Measurements from ENCODE around the gene ARFGEF3.
"Not testable (repeated sequence)": the region's sequence is repeated elsewhere in the genome, so short reads cannot be mapped to it uniquely, and the experiment has no call there.

The ARFGEF3 gene

DNA sequence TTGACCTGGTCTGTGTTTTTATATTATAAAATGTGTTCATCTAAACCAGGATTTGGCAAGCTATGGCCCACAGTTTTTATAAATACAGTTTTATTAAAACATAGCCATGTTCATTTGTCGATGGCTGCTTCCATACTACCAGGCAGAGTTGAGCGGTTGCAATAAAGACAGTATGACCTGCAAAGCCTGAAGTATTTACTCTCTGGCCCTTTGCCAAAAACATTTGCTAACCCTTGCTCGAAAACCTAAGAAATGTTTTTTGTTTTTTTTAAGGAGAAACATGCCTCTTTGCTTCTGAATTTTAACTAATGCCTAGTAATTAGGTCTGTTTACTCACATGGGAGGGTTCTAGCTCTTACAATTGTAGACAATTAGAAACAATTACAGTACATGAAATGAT lies 148.6 kb downstream of the ARFGEF3 start:
- DNase-seq: no peak

DNA sequence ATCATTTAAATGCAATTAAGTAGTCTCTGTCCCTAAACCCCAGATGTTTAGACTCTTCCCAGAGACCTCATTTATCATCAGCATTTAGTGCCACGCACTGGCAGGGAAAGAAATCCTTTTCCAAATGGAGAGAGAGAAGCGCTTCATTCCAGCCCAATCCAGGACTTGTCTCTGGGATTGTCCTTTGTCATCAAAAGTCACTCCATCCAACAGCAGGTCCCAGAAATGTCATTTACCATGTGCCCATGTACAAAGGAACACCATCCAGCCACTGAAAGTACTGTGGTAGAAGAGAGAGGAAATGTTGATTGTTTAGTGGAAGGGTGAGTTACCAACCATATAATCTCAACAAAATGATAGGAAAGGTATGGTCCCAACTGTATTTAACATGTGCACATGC lies 149.1 kb downstream of the ARFGEF3 start:
- DNase-seq: no peak

DNA sequence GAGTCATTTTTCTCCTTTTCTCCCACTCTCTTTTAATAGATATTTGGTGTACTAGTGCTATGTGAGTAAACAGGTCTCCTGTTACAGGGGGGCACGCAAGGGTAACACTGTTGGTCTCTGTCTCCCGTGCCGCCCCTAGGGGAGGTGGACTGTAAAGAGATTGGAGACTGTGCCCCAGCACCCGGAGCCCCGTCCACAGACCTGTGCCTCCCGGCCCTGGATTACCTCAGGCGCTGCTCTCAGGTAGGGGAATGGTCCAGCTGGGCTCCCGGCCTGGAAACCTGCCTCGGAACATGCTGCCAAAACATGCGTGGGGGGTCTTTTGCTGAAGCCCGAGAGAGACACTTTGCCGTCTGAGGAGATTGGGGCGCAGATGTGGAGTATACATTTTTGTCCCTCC lies 149.5 kb downstream of the ARFGEF3 start:
- no peak for DNase-seq

DNA sequence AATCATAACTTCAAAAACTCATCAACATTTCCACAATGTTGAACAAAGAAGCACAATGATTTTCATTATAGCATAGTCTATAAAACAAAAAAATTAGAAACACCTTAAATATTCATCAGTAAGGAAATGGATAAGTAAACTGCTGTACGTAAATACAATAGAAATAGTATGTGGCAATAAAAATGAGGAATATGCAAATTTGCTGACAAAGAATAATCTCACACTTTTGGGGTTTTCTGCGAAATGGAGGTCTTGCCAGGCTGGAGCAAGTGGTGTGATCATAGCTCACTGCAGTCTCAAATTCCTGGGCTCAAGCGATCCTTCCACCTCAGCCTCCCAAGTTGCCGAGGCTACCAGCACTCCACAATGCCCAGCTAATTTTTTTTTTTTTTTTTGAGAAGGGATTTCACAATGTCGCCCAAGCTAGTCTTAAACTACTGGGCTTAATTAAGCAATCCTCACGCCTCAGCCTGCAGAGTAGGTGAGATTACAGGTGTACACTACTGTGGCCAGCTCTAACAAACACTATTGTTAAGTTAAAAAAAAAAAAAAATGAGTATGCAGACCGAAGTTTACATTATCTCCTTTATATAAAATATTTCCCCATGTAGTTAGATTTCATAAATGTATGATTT lies 157.1 kb downstream of the ARFGEF3 start:
- no peak for DNase-seq

DNA sequence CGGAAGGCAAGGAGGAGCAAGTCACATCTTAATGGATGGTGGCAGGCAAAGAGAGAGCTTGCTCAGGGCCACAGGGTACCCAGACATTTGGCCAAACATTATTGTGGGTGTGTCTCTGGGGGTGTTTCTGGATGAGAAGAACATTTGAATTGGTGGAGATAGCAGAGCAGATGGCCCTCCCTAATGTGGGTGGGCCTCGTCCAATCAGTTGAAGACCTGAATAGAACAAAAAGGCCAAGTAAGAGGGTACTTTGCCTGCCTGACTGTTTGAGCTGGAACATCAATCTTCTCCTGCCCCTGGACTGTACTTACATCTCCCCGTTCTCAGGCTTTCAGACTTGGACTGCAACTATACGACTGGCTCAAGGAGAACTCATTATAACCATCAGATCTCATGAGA lies 160.2 kb downstream of the ARFGEF3 start:
- DNase-seq: no peak

DNA sequence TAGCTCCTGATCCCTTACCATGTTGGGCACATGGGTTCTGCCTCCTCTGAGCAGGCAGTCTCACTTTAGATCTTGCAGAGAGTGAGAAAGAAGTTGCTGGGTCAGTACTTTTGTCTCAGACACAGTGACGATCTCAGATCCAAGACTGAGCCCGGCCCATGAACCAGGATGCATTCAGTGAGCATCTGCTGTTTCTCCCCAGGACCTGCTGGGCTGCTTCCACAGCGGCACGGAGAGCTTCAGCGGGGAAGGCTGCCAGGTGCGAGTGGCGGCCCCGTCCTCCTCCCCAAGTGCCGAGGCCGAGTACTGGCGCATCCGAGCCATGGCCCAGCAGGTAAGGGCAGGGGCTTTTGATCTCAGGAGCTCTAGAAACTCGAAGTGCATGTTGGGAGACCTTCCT lies 162.1 kb downstream of the ARFGEF3 start:
- DNase-seq: no peak

DNA sequence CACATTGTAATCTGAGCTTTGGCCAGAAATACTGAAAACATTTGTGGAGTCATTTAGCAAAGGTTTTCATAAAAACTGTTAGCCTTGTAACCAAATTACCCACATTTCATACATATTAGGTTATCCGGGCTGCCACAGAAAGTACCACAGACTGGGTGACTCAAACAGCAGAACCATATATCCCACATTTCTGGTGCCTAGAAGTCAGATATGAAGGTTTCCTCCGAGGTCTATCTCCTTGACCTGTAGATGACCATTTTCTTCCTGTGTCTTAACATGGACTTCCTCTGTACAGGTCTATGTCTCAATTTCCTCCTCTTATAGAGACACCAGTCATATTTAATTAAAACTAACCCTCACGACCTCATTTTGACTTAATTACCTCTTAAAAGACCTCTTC lies 166.5 kb downstream of the ARFGEF3 start:
- no peak for DNase-seq

DNA sequence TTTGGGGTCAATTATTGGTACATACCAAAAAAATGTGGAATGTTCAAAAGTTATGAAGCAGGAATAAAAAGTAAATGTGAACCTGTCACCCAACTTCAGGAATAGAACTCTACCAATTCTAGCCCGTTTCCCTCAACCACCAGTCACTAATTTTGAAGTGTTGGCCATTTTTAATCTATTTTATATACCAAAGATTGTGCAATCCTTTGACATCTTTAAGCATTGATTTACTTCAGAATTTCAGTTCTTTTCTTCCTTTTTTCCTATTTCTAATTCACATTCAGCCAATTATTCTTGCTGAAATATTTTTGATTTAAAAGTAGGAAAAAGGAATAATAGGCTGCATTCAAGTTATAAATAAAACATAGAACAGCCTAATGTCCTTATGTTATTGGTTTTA lies 169.0 kb downstream of the ARFGEF3 start:
- DNase-seq: no peak

DNA sequence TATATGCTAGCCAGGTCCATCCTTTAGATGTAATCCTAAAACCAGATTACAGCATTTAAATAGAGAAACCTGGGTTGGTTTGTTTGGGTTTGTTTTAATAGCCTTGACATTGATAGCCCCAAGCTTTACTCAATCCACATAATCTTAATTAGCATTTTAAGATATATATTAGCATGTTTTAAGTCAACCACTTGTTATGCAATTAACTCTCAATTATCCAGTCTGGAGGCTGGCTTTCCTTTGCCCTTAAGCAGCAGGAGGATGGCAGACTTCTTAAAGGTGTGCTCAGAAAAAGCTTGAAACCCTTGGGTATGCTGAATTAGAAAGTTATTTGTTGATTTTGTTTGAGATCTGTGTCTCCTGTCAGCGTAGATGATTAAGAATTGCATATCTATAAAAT lies 169.7 kb downstream of the ARFGEF3 start:
- DNase-seq: no peak

DNA sequence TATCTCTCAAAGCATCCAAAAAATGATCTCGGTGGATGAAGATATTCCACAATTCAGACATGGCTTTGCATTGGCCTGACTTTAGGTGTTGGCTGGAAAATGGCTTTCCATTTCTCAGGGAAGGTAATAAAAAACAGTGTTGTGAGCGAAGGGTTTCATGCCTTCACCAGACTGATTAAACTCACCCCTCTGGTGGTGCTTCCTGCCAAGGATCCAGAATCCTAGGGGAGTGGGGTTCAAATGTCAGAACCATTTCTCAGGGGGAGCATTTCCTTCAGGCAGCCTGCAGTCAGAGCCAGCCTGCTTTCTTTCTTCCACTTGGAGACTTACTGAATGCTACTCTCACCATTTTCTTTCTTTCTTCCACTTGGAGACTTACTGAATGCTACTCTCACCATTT lies 170.2 kb downstream of the ARFGEF3 start:
- no peak for DNase-seq

DNA sequence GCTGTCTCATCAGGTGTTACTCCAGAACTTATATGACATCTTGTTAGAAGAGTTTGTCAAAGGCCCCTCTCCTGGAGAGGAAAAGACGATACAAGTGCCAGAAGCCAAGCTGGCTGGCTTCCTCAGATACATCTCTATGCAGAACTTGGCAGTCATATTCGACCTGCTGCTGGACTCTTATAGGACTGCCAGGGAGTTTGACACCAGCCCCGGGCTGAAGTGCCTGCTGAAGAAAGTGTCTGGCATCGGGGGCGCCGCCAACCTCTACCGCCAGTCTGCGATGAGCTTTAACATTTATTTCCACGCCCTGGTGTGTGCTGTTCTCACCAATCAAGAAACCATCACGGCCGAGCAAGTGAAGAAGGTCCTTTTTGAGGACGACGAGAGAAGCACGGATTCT lies 172.3 kb downstream of the ARFGEF3 start:
- DNase-seq: no peak

DNA sequence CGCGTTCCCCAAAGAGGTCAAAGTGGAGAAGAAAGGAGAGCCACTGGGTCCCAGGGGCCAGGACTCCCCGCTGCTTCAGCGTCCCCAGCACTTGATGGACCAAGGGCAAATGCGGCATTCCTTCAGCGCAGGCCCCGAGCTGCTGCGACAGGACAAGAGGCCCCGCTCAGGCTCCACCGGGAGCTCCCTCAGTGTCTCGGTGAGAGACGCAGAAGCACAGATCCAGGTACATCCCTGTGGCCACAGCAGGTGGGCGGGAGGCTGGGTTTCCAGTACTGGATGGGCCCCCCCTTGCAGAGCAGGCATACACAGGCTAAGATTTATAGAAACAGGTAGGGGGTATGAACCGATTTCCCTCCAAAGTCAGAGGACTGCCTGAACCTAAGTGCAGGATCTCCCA lies 173.2 kb downstream of the ARFGEF3 start:
- no peak for DNase-seq

DNA sequence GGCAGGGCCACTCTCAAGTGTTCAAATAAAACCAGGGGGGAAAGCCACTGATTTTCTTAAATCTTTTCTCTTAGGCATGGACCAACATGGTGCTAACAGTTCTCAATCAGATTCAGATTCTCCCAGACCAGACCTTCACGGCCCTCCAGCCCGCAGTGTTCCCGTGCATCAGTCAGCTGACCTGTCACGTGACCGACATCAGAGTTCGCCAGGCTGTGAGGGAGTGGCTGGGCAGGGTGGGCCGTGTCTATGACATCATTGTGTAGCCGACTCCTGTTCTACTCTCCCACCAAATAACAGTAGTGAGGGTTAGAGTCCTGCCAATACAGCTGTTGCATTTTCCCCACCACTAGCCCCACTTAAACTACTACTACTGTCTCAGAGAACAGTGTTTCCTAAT lies 174.5 kb downstream of the ARFGEF3 start:
- DNase-seq: no peak

DNA sequence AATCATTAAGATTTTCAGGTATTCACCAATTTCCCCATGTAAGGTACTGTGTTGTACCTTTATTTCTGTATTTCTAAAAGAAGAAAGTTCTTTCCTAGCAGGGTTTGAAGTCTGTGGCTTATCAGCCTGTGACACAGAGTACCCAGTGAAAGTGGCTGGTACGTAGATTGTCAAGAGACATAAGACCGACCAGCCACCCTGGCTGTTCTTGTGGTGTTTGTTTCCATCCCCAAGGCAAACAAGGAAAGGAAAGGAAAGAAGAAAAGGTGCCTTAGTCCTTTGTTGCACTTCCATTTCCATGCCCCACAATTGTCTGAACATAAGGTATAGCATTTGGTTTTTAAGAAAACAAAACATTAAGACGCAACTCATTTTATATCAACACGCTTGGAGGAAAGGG lies 175.3 kb downstream of the ARFGEF3 start:
- no peak for DNase-seq

DNA sequence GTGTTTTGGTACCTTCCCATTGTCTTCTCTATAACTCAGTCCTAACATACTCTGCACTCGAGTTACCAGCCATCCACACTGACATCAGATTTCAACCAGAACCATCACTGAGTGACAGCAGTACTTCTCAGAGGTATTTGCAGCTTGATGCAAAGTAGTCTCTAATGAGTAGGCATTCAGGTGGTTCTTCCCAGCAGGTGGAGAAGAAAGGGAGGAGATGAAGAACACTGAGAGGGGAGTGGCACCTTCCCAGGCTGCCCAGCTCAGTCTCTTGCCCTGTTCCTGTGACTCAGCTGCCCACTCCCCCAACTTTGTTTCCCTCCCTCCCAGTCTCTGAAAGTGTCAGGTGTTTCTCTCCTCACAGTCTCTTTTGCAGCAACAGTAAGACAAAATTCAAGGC lies 177.3 kb downstream of the ARFGEF3 start:
- DNase-seq: no peak

DNA sequence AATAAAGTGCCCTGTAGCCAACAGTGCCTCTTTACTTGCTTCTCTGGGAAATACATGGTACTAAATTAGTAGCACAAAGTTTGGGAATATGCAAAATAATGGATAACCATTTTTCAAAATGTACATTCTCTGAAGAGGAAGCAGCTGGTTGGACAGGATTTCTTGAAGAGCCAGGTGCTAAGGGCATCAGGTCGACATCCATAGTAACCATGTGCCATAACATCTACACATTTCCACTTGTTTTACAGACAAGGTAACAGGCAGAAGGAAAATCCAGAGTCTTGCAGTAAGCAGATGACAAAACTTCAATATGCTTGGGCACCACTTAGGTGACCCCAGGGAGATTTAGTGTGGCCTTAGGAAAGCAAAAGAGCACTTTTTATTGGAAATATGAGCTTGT lies 179.4 kb downstream of the ARFGEF3 start:
- DNase-seq: no peak

DNA sequence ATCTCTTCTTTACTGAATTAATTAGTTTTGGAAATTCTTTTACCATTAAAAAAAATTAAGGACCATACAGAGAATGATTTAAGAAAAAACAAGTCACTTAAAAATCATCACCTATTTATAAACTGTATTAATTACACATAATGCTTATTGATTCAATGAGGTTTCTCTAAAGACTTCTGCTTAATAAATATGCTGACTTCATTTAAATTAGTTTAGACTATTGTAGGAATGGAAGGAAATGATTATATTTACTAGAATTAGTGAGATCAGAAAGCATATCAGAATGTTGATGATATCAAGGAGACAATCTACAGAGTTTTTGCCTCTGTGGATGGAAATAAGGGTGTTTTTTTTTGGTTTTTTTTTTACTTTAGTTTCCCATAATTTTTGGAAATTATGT lies 181.4 kb downstream of the ARFGEF3 start:
- no peak for DNase-seq

DNA sequence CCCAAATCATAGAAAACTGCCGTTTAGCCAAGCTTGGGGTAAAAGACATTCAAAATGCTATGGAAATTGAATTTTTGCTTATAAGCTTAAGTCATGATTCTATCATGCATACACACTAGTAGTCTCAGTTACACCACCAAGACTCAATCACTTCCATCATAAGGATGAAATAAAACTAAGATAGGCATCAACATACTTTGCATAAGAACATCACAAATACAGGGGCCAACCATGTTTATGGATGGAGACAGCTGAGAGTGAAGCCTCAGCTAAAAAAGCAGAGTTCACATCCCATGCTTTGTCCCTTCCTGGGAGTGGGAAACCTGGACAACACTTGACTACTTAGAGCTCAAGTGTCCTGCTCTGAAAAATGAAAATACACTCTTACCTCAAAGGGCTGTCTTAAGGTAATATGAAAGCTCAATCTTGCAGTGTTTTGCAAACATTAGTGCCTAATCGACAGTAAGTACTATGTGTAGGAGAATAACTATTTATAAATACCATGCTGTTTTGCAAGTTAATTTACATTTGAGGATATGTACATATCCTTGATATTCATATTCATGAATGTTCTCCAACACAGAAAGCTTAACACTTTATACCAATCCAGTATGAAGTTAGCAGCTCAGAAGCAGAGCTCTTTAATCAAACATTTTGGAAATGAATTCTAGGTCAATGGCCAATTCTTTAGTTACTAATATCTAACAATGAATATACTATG lies 184.0 kb downstream of the ARFGEF3 start:
- no peak for DNase-seq

DNA sequence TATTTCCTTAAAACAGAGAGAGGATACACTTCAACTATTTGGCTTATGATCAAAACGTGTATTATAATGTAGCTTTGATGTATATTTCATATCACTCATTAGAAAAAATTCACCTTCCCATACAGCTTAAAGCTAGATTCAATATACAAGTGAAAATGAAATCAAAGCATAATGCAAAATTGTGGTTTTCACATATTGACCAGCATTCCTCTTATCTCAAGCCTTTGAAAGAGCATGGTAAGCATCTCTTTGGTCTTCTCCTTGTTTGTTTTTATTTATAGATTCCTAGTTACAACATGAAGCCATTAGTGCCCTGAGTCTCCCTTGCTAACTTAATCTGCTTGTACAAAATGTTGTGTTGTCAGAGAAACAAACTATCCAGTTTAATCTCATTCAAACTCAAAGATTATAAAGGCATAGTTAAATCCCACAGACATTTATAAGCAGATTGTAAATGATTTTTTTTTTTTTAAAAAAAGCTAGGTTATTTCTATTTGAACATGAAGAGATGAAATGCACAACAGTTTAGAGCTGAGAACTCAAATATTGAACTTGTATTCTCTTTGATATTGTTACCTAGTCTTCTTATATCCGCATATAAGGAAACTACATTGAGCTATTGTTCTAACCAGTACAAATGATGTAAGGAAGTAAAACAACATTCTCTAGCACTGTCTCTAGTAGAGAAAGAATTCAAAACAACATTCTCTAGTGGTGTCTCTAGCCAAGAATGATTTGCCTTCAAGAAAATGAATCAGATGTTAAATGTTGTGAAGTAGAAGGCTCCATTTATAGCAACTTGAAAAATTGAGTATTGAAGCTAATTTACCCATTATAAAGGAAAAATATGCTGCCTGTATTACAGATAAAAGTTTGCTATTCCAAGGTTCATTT lies 184.8 kb downstream of the ARFGEF3 start:
- DNase-seq: no peak

DNA sequence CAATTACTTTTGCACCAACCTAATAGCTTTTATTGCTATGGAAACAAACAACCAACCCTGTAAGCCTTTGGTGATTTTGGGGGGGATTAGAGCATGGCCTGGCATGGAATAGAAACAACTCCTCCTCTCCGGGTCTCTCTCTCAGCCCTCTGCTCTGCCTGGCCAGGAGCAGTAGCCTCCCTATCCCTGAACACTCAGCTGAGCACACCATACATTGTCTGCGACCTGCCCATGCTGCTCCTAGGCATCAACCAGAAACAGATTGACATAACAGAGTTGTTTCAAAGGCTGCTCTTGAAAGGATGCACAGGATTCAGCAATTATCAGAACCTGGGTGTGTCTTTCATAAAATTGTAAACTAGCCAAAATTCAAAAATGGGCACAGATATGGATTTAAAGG lies 186.1 kb downstream of the ARFGEF3 start:
- no peak for DNase-seq

DNA sequence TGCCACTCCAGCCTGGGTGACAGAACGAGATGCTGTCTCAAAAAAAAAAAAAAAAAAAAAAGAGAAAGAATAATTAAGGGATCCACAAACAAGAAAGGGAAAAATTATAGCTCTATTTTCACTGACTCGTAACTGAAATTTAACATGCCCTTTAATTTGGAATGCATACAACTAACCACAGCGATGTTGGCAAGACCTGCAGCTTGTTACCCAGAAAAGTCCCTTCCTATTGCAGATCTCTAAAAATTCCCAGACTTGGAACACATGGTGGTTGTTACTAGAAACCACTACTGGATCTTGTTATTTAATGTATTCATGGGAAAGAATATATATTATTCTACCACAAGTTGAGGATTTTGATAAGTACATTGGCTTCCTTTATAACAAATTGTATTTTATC lies 188.2 kb downstream of the ARFGEF3 start:
- DNase-seq: peak; percentile 8

DNA sequence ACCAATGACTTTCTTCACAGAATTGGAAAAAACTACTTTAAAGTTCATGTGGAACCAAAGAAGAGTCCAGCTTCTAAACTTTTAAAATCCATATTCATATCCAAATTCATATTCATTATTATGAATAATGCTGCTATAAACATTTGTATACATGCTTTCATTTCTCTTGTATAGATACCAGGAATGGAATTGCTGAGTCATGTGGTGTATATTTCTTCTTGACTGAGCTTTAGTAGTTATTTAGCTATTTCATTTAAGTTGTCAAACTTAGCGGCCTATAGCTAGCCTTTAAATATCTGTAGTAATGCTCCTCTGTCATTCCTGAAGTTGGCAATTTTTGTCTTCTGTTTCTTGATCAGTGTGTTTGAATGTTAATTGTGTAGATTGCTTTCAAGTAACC lies 196.2 kb downstream of the ARFGEF3 start:
- DNase-seq: no peak

DNA sequence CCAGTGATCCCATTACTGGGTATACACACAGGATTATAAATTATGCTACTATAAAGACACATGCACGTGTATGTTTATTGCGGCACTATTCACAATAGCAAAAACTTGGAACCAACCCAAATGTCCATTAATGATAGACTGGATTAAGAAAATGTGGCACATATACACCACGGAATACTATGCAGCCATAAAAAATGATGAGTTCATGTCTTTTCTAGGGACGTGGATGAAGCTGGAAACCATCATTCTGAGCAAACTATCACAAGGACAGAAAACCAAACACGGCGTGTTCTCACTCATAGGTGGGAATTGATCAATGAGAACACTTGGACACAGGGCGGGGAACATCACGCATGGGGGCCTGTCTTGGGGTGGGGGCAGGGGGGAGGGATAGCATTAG lies 206.9 kb downstream of the ARFGEF3 start:
- DNase-seq: not testable (repeated sequence)
